ENCODE results near the gene SIRT4. TPM values are rescaled to one million over a fixed set of nuclear protein-coding genes. Genes with fewer than 3 reads are reported as not detected.
A peak's percentile ranks its signal among the peaks of the same experiment; 100 is the strongest.

The SIRT4 gene
- total and polyA plus RNA-seq, 2 of the 13 experiments (the other 11 are each of a cell fraction or from before 2014, with no cell fraction given): 3.4 to 5.8 TPM

GRCh38 chr12:120317224-120318105, 15.3 kb downstream of the SIRT4 start (continued):
- TF ChIP-seq ZNF704 (CRISPR knock-in tag; IDR thresholded peaks at IDR 0.05; ENCODE audit: borderline replicate concordance) (peak; percentile 58; the same call in 1 of the 2 replicates), ZNF543 (CRISPR knock-in tag; IDR thresholded peaks at IDR 0.05) (peak; percentile 52; the same call in 1 of the 2 replicates), SALL1 (CRISPR knock-in tag; IDR thresholded peaks at IDR 0.05) (peak; percentile 87), NCOR1 (IDR thresholded peaks at IDR 0.05; ENCODE audit: borderline replicate concordance, low read length) (peak; percentile 38; the same call in 1 of the 2 replicates), REL (CRISPR knock-in tag; conservative IDR thresholded peaks at IDR 0.05) (no peak), ARNT2 (CRISPR knock-in tag; IDR thresholded peaks at IDR 0.05; ENCODE audit: low read depth) (0 out of 2 replicates have a peak, but pooled peaks have one; percentile 56), ZNF879 (CRISPR knock-in tag; IDR thresholded peaks at IDR 0.05) (peak; percentile 93), ZNF580 (CRISPR knock-in tag; IDR thresholded peaks at IDR 0.05; ENCODE audit: borderline replicate concordance, low read depth) (peak; percentile 94; the same call in 1 of the 2 replicates), ZNF225 (CRISPR knock-in tag; IDR thresholded peaks at IDR 0.05) (peak; percentile 50; the same call in 1 of the 2 replicates), POLR2AphosphoS2 (IDR thresholded peaks at IDR 0.05; ENCODE audit: low read depth, low read length) (peak; percentile 76; the same call in 1 of the 2 replicates), SKIL (CRISPR knock-in tag; IDR thresholded peaks at IDR 0.05; ENCODE audit: borderline replicate concordance) (no peak), ZNF496 (CRISPR knock-in tag; IDR thresholded peaks at IDR 0.05; ENCODE audit: insufficient replicate concordance) (no peak), E2F5 (CRISPR knock-in tag; conservative IDR thresholded peaks at IDR 0.05) (no peak), RNF2 (conservative IDR thresholded peaks at IDR 0.05; ENCODE audit: low read depth) (peak; percentile 35; the same call in 1 of the 2 replicates), ZNF883 (CRISPR knock-in tag; IDR thresholded peaks at IDR 0.05; ENCODE audit: not compliant biosample characterization) (peak; percentile 47), ETV5 (CRISPR knock-in tag; IDR thresholded peaks at IDR 0.05; ENCODE audit: borderline replicate concordance) (peak; percentile 72), HOXA3 (CRISPR knock-in tag; IDR thresholded peaks at IDR 0.05) (peak; percentile 70), BCL6 (CRISPR knock-in tag; IDR thresholded peaks at IDR 0.05) (peak; percentile 21; the same call in 1 of the 2 replicates), NFKBIZ (CRISPR knock-in tag; IDR thresholded peaks at IDR 0.05) (peak; percentile 48; the same call in 1 of the 2 replicates), MIER2 (CRISPR knock-in tag; IDR thresholded peaks at IDR 0.05) (0 out of 2 replicates have a peak, but pooled peaks have one; percentile 11), ZFP36L2 (CRISPR knock-in tag; IDR thresholded peaks at IDR 0.05) (no peak), ZNF615 (CRISPR knock-in tag; IDR thresholded peaks at IDR 0.05; ENCODE audit: borderline replicate concordance) (peak; percentile 76; the same call in 1 of the 2 replicates), SCMH1 (CRISPR knock-in tag; IDR thresholded peaks at IDR 0.05; ENCODE audit: borderline replicate concordance) (no peak), FOXA3 (CRISPR knock-in tag; IDR thresholded peaks at IDR 0.05) (peak; percentile 99), NFYB (CRISPR knock-in tag; IDR thresholded peaks at IDR 0.05) (peak; percentile 89), EHMT2 (IDR thresholded peaks at IDR 0.05; ENCODE audit: borderline replicate concordance, low read depth, low read length) (0 out of 2 replicates have a peak, but pooled peaks have one; percentile 45)

Data from HepG2 (cell line).